ENCODE data around the gene ITPR3.

The ITPR3 gene

DNA sequence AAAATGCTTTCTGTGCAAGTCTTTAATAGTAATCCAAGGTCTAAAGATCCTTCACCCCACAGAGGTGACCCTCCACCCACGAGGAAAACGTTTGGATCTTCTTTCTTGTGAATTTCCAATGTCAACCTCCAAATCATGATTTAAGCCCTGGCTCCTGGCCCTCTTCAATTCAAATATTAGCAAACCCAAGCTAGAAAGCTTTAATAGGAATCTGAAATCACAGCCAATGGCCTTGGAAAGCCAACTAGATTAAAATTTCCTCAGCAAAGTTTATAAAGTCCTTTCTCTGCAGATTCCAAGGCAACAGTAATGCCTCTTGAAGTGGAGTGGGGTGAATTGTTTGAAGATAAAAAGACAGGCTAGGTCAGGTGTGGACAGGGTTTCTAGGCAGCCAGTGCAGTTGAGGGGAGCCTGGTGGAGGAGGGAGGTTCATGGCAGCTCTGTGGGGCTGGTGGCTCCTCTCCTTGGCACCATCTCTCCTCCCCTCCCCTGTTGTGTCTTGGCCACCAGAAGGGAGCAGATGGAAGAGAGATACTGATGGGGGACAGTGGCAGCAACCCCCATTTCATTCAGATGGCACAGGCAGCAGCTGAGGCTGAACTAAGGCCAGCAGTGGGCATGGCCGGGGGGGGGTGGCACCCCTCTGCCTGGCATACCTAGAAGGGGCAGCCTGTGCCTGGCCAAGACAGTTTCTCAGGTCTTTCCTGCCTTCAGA lies 102.4 kb downstream of the ITPR3 start:
- no peak for DNase-seq

DNA sequence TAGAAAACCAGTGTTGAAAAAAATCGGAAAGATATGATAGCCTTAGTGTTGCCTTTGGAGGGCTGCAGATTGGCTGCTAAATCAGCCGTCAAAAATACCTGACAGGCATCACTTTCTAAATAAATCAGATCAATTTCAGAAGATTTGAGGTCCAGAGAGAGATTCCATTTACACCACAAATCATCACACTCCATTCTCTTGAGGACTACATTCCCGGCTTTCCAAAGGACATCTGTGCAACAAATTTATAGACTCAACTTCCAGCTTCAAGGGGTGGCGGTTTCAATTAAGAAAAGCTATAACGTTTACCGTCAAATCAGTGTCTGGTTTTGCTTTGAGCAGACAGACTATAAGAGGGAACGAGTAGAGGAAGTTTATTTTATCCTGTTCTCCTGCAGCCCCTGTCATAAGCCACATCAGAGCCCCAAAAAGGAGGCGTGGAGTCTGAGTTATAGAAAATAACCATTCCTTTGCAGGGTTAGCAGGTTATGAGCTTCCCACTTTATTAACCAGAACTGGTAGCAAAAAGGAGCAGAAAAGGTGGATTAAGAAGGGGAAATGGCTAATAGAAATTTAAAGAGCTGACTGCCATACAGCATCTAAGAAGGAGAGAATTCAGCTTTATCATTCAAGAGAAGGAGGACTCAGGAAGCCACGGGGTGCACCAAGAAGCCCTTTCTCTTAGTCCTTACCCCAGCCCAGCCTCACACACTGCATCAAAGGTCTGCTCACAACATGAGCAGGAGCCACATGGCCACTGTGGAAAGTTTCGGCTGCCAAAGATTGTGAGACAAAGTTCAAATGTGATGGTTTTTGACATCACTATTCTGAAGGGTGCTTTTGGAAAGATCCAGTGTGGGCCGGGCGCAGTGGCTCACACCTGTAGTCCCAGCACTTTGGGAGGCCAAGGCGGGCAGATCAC lies 103.2 kb downstream of the ITPR3 start:
- DNase-seq, result no peak

GRCh38 chr6:33725222-33725621 lies 104.1 kb downstream of the ITPR3 start:
- DNase-seq, result no peak

DNA sequence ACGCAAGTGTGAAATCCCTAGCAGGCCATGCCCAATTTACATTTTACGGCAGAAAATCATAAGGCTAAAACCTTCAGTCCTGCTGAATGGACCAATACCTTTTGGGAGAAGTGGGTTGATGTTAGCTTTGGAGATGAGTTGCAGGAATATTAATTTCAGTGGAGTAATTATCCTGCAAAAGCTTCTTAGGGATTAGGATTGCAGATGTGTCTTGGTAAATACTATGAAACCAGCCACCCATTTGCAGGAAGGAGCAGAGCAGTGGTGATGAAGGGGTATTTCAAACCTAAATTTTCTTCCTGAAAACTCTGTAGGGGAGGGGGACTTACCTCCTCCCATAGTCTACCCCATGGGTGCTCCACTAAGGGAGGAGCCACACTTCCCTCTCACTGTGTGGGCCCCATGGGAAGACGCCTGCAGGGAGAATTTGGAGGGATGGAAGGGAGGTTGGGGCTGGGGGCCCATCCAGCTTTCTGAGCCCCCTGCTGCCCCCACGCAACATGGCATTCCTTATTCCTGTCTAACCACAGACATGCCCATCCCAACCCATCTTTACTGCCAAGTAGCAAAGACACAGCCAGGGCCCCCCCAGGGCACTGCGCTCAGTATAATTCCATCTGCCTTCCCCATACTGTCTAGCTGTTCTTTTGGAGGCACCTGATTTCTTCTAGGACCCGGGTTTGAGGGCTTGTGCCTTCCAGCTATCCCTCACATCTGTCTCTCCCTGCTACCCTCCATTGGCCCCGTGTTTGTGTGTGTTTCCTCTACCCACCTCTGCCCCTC lies 105.0 kb downstream of the ITPR3 start:
- DNase-seq, result no peak

- DNase-seq, result no peak
Measured at GRCh38 chr6:33726696-33727095, 105.6 kb downstream of the ITPR3 start.

DNA sequence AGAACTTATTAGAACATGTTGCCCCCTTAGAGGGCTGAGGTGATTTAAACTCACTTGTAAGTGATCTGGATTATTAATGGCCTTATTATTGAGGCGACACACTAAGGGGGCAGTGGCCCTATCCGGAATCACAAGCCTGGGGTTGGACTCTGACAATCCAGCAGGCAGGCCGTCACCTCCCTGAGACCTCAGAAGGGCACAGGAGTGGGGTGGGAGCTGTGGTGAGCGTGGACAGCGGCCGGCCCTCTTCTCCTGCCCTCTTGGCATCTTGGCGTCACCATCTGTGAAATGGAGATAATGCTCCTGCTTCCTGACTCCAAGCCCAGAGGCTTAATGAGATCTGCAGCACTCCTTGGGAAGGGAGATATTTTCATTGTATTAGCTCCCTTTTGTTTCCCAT lies 106.0 kb downstream of the ITPR3 start:
- DNase-seq, result no peak

- DNase-seq, result no peak
Measured at GRCh38 chr6:33727932-33728331, 106.8 kb downstream of the ITPR3 start.

DNA sequence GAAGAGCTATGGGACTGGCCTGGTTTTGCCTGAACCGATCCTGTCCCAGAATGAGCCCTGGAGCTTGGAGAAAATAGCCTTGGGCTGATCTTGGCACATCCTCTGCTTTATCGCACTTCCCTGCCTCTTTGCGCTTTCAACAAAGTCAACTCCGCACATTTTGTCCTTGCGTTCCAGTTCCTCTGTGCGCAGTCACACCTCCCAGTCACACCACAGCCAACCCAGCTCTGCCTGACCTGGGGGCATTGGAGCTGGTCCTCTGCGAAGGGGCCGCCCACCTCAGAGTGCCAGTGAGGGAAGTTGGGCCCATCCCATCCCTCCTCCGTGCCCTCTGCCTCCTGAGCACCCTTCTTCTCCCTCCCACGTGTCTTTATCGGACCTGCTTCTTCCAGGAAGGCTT lies 107.3 kb downstream of the ITPR3 start:
- DNase-seq, result no peak

DNA sequence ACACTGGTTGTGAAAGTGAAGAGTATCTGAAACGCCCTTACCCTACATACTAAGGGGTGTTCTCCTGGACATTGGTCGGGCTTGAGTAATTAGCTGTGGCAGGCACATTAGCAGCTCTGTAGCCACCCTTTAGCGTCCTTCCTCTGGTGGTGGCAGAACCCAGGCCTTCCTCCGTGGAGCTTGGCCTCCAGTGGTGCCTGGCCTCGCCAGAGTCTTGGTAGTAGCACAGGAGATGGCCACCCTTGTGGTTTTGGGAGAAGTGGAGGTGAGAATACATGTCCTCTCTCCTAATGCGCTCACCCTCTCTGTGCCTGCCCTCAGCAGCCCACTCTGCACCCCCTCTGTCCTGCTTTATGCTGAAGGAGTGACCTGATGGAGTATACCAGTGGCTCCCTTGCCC lies 107.9 kb downstream of the ITPR3 start:
- DNase-seq, result no peak

DNA sequence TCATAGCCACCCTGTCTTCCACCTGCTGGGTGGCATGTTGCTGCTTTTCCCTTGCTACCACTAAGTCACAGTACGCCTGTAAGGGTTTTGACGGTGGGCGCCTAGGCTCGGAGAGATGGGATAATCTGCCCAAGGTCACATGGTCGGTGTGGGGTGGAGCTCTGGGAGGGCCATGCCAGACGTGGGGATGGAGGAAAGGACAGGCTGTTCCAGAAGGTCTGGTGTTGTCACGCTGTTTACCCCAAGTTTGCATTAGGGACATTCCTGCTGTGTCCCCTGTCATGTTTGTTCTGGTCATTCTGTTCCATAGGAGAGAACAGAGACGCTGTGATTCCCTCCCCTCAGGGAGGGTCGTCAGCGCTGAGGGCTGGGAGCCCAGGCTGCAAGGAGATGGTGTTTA lies 109.5 kb downstream of the ITPR3 start:
- no peak for DNase-seq

- no peak for DNase-seq
Measured at GRCh38 chr6:33731035-33731434, 109.9 kb downstream of the ITPR3 start.

DNA sequence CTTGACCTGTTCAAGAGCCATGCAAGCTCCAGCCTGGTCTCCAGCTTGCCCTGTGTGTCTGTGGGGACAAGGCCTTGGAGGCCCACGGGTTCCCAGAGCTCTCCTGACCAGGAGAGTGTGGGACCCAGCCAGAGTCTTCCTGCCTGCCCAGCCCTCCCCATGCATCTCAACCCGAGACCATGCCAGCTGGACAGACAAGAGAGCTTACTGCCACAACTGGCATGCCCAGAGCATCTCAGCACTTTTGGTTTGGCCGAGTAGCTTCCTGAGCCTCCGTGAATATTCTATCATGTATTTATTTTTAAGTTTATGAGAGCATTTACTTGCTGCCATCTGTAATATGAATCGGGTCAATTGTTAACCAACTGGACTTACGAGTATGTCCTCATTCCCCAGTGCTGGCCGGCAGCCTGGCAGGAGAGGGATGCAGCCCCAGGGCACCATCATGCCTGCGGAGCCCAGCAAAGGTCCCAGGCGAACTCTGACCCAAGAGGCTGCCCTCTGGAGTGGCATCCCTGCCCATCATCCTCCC lies 110.7 kb downstream of the ITPR3 start:
- no peak for DNase-seq

GRCh38 chr6:33732385-33732784 lies 111.3 kb downstream of the ITPR3 start:
- no peak for DNase-seq

- DNase-seq, result no peak
Measured at GRCh38 chr6:33732817-33733708, 111.9 kb downstream of the ITPR3 start.

- no peak for DNase-seq
Measured at GRCh38 chr6:33733709-33734007, 112.5 kb downstream of the ITPR3 start.

GRCh38 chr6:33735216-33735615 lies 114.1 kb downstream of the ITPR3 start:
- DNase-seq, result no peak

DNA sequence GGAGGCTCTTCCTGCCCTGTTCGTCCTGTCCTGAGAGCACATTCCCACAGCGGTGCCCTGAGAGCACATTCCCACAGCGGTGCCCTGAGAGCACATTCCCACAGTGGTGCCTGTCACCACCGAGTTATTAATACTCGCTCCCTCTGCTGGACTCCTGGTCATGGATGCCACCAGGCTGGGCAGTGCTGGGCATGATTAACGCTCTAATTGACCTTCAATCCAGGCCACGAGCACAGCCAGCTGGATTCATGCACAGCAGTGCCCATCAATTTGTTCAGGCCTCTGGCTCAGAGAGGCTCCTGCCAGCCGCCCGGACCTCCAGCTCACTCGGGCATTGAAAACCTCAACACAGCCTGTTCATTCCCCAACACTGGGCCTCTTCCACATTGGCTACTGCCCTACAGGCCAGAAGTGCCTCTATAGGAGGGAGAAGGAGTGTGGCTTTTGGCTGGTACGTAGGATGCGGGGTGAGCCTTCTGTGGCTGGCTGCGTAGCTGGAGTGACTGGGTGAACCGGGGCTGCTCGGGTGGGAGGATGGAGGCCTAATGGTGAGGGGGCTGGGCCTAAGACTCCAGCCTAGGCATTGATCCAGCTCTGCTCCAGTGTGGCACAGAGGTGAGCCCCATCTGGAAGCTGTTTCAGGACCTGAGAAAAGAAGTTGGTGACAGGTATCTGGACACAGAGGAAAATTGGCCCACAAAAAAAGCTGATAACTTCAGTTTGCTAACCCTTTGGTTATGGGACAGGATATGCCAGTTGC lies 116.3 kb downstream of the ITPR3 start:
- DNase-seq, result no peak

DNA sequence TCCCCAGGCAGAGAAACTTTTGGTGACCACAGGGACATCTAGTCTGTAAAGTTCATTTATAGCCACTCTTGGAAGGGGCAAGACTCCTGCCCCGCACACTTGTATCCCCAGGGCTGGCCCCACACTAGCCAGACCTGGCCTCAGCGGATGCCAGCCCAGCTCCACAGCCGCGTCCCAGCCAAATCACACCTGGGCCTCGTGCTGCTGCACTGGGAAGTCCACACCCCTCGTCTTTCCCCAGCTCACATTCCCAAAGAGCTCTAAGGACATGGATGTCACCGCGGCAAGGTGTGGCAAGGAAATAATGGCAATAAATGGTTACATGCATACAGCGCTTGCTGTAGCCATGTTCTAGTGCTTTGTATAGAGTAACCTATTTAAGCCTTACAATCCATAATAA lies 117.0 kb downstream of the ITPR3 start:
- no peak for DNase-seq

DNA sequence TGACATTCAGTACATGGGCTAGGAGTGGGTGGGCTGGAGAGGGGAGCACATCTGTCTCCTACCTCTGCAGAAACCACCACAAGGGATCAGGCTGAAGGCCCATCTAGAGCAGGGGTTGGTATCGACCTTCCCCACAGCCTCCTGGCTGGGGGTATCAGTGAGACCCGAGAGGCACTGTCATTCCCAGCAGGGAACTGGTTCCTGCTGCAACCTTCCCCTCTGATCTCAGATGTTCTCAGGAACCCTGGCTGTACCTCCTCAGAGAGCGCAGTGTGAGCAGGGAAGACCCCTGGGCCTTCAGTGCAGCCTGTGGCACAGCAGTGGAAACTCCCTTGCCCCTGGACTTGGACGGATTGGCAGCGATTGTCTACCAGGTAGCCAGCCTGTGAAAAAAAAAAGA lies 117.8 kb downstream of the ITPR3 start:
- DNase-seq, result no peak

DNA sequence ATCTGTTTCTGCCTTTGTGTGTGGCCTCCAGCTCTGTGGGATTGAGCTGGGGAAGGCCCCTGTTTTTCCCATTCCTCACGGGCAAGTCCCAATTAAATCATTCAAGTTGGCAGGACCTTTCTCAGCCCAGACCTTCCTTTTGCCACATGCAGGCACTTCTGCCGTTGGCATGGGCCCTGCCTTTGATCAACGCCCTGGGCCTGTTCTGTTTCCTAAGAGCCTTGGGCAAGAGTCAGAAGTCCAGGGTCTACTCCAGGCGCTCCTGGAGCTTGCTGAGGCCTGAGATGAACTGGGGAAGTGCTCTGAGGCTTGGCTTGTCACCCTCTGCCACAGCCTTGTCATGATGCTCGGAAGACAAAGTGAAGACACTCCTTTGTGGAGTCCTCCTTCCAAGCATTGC lies 118.4 kb downstream of the ITPR3 start:
- DNase-seq, result no peak

DNA sequence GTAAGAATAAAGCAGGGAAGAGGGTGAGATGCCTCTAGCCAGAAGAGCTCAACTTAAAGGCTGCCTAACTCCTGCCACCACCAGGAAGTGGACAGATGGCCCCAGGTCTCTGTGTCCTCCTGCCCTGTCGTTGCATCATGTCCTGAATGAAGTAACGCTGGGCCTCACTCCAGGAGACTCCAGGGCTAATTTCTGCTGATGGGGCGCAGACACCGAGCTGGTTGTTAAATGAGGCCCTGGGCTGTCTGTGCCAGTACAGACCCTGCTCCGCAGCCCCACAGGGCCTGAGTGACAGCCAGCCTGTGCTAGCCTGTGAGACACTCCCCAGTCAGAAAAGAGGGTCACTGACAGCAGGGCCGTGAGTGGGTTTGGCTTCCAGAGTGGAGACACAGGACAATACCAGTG lies 119.1 kb downstream of the ITPR3 start:
- no peak for DNase-seq

DNA sequence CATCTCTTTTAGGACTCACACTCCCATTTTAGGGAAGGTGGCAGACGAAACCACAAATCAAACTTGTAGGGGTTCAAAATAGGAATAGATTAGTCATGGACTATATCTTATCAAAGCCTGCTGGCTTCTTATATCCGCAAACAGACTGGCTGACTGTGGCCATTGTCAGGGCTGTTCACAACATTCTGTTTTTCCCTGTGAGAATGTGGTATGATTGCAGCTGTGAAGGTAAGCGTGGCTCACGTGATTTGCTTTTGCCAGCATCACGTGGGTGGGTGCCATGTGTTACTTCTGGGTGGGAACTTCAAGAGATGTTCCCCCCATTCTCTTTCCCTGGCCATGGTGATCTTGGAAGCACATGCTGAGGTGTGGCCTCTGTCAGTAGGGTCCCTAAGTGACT lies 119.7 kb downstream of the ITPR3 start:
- no peak for DNase-seq
